Hematopoietic multipotent progenitor cell treated with erythropoietin and hydrocortisone succinate and interleukin-3 and kit ligand, for 8 days (in vitro differentiated cells): ENCODE data around the gene SERPING1.
"Not testable (repeated sequence)": the region's sequence is repeated elsewhere in the genome, so short reads cannot be mapped to it uniquely, and the experiment has no call there.

Experiments
- DNase-seq: peaks from one replicate; pipeline ENCODE4 v3.0.0-alpha.2; 2015

The SERPING1 gene

GRCh38 chr11:57638811-57639320, 41.4 kb downstream of the SERPING1 start:
- no peak for DNase-seq

DNA sequence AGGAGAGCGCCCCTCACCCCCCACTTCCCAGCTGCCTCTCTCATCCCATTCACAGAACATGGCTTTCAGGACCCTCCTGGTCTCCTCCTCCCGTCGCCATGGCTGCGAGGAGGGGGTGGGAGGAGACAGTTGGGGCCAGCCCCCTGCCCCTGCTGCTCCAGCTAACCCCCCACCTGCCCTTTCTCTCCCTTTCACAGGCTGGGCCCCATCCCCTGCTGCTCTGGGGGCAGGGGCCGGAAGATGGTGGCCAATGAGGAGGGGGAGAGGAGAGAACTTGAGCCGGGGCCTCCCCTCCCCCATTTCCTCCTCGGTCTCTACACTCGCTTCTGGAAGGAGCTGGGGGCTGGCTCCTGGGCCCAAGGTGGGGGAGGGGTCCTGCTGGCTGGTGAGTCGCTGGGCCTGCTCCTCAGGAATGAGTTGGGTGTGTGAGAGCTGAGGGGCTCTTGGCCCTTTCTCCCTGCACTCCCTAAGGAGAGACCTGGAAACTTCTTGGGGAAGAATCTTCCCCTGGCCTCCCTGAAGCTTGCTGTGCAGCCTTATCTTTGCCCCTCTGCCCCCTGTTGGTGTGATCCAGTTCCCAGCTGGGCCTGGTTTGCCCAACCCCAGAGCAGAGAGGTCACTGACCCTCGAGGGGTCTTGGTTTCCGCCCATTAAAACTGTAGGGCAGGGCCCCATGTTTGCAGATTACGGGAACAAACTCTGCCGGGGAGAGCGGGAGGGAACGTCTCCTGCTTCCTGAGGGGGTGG, 42.0 kb downstream of the SERPING1 start:
- DNase-seq, result no peak

DNA sequence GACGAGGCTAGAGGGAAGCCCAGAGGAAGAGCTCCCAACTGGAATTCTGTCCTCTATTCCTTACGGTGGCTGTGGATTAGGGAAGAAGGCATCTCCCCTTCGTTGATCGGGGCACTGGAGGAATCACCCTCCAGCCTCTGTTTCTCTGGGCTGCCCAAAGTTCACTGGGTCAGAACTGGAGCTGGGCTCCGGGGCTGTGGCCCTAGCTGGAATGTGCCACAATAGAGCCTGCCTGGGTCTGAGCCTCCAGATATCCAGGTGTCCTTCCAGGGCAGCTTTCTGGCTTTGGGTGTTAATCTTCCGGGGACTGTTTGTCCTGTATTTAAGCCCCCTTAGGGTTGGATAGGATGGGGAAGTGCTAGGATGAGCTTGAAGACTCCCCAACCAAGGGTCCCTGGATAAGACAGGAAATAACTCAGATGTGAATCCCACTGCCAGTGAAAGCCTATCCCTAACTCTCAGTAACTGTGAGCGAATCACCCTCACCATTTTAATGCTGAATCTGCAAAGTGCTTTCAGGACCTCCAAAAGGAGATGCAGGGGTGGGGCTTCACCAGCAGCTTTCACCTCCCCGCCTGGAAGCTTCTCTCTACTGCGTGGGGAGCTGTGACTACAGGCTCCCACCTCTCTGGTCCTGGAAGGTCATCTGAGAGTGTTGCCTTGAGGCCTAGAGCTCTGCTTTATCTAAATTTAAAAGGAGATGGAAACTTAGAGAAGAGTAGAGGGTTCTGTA, 42.7 kb downstream of the SERPING1 start:
- no peak for DNase-seq

- DNase-seq, result peak; percentile 78
Measured at GRCh38 chr11:57641011-57641807, 43.7 kb downstream of the SERPING1 start.

DNA sequence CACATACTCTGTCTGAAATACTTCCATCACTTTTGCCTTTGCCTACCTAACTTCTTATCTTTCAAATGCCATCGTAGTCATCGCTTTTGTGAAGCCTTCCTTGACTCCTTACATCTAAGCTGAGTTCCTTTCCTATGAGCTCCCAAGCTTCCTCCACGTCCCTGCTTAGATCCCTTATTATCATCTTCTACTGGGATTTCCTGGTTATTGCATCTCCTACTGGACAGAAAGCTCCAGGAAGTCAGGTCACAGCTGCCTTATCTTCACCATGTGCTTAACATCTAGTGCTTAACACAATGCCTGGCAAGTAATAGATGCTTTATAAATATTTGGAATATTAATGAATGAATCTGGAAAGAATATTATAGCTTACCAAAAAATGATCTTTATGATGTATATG, 46.3 kb downstream of the SERPING1 start:
- DNase-seq, result peak; percentile 42

DNA sequence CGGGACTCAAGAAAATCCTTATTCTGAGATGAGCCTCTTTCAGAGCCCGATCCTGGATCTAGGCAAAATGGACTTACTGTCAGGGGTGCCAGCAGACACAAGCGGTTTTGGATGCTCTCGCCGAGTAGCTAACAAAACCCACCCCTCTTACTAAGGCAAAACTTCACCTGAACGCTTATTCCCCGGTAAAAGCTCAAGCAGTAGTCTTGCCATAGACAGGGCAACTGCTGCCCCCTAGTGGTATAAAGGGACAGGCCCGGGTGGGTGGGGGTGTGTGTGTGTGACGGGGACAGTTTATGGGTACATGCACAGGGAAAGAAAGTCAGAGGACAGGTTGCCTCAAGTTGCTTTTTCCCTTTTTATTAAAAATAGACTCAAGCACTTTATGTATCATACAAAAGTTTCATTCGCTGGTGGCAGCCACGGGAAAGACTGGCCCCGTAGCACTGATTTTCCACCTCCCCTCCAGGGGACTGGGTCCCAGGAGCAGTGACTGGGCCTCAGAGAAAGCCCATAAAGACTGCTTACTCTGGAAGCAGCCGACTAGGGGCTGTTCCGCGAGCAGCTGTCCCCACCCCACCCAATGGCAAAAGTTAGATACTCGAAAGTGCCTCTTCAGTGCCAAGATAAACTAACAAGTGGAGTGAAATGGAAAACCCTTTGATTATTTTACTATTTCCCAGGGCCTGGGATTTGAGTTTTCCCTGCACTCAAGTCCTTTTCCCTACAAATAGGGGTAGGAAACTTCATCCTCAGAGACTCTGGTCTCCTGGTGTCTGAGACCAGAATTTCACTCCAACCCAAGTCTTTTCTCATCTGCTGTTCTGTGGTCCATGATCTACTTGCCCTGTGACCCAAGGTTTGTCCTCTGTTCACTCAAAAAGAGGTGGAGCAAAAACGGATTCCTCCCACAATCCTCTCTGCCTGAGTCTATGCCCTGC, 47.5 kb downstream of the SERPING1 start:
- DNase-seq, result peak; percentile 82

DNA sequence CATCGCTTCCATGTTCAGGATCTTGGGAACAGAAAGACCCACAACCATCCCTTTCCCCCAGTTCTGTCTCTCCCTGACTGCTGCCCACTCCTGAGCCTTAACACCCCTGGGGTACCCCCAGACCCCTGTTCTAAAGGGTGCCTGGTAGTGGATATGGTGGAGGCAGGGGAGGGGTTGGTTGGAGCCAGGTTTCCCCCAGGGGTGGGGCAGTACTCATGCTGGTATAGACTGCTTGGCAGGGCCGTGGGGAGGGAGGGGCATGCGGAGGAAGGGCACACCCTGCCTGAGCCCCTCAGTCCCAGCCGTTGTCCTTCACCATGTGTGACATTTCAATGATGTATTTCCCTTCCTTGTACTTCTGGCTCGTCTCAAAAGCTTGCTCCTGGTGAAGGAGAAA, 48.2 kb downstream of the SERPING1 start:
- peak; percentile 52 for DNase-seq

GRCh38 chr11:57646194-57646798, 48.8 kb downstream of the SERPING1 start:
- DNase-seq, result no peak

- peak; percentile 47 for DNase-seq
Measured at GRCh38 chr11:57646799-57647303, 49.4 kb downstream of the SERPING1 start.

DNA sequence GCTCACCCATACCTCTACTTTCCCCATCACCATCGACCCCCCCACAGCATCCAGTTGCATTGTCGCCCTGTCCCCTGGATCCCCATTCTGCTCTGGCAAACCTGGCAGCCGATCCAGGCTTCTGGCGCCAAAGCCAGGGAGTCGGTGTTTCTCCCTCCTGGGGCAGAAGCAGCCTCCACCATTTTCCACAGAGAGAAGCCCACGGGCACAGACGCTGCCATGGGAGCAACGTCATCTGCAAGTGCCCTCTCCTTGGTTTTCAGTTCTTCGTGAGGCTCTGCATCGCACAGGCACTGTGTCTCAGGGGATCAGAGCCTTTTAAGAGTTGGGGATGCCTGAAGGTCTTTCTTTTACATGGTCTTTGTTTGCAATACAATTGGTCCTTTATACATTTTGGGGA, 49.9 kb downstream of the SERPING1 start:
- peak; percentile 30 for DNase-seq

DNA sequence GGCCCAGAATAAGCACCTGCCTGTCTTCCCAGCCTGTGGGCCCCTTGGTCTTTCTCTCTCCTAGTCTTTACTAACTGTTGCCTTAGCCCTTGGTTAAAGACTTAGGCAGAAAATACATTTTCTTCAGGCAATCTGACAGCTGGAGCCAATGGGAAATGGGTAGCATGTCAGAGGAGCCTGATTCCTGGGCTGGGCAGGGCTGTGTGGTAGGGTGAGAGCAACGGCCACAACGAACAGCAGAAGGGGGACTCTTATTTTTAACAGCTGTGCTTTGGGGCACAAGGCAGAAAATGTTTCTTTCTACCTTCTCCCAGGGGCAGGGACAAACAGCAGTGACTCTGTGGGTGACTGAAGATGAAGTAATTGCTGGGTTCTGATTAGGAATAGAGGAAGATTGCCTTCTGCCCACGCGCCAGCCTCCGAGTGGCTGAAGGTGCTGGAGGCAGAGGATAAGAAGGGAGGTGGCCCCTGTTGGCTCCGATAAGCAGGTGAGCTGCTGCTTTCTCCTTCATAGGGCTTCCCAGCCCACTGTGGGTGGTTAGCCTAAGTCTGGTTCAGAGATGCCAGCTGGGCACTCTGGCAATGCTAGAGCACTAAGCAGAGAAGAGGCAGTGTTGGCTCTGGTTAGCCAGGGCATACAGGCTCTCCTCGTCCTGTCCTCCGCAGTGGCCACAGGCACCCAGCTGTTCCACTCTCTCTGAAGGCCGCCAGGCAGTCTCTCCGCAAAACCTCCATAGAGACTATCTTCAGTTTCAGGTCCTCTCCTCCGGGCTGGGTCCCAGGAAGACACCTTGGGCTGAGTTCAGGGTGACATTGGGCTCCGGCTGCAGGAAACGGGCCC, 50.7 kb downstream of the SERPING1 start:
- peak; percentile 100 for DNase-seq

DNA sequence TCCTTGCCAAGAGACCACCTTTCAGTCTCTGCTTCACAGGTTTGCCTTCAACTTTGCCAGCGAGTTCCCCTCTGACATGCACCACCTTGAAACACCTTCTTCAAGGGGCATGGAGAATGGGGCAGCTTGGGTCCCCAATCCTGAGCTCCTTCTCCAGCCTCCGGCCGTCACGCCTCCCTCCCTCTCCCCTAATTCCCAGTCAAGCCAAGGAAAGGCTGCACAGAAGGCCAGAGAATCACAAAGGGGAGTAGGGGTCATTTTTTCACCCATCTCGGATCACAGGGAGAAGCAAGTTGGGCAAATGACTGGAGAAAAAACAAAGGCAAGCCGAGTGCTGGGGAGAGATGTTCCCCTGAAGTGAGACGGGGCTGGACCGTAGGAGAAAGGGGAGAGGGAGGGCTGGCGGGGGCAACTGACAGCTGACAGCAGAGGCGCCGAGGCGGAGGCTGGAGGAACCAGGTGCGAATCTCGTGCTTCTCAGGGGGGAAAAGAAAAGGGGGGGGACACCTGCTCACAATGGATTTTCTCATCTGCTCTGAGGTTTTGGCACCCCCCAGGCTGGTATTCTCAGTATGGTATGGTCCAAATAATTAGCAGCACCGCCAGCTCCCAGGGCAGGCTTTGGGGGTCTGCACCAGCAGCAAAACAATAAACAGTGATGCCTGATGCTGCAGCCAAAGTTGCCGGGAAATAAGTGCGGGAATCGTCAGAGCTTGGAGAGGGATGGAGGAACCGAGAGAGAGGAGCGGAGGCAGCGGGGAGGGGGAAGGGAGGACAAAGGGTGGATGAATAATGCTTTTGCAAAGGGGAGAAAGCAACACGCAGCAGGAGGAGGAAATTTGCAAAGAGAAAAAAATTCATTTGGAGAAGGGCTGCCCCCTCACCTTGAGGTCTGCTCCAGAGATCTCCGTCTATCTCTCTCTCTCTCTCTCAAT, 51.6 kb downstream of the SERPING1 start:
- DNase-seq, result peak; percentile 46

GRCh38 chr11:57649826-57650738, 52.6 kb downstream of the SERPING1 start, which contains the start of gene YPEL4:
YPEL4 (minus strand) TSS chr11:57649912; CDS start chr11:57647107, 2,805 bp downstream.
- DNase-seq, result peak; percentile 72

DNA sequence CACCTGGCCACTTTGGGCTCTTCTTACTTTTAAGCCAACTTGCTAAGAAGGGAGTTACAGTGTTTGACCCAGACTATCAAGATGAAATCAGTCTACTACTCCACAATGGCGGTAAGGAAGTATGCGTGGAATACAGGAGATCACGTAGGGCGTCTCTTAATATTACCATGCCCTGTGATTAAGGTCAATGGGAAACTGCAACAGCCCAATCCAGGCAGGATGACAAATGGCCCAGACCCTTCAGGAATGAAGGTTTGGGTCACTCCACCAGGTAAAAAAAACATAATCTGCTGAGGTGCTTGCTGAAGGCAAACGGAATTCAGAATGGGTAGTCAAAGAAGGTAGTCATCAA, 53.2 kb downstream of the SERPING1 start:
- DNase-seq, result no peak

- no peak for DNase-seq
Measured at GRCh38 chr11:57651408-57651807, 53.9 kb downstream of the SERPING1 start.

GRCh38 chr11:57652230-57652629, 54.7 kb downstream of the SERPING1 start:
- not testable (repeated sequence) for DNase-seq

DNA sequence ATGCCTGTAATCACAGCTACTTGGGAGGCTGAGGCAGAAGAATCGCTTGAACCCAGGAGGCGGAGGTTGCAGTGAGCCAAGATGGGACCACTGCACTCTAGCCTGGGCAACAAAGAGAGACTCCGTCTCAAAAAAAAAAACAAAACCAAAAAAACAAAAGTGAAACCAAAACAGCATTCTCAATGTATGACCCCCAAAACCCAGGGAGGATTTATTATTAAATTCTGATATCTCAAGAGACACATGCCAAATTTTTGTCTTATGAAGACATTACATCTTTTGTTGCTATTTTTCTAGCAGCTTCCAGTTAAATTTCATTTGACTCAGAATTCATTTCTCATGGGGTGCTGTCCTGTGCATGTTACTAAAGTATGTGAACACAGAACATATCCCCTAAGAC, 55.2 kb downstream of the SERPING1 start:
- DNase-seq, result no peak

GRCh38 chr11:57653163-57653562, 55.7 kb downstream of the SERPING1 start:
- no peak for DNase-seq
